ENCODE measurements around the gene GABRB2.
"Not testable (repeated sequence)": the region's sequence is repeated elsewhere in the genome, so short reads cannot be mapped to it uniquely, and the experiment has no call there.

GABRB2 gene

GRCh38 chr5:161546470-161547301 lies at the start of gene GABRB2:
Gene GABRB2, minus strand, starts transcription at chr5:161546725. Its CDS starts 82 bp downstream, at chr5:161546643.
- peak in 1 of 2 donors; percentile 51 for DNase-seq

GRCh38 chr5:161585798-161586197 lies 39.3 kb upstream of the GABRB2 start:
- DNase-seq: no peak

GRCh38 chr5:161580621-161581020 lies 34.1 kb upstream of the GABRB2 start:
- DNase-seq: no peak

- DNase-seq: no peak
These were observed 26.4 kb upstream of the GABRB2 start for GRCh38 chr5:161572914-161573313.

- no peak for DNase-seq
These were observed 19.6 kb upstream of the GABRB2 start for GRCh38 chr5:161566081-161566480.

GRCh38 chr5:161562446-161562845 lies 15.9 kb upstream of the GABRB2 start:
- no peak for DNase-seq

- DNase-seq: no peak
These were observed 2.6 kb upstream of the GABRB2 start for GRCh38 chr5:161549106-161549505.

- DNase-seq: no peak
These were observed 2.1 kb upstream of the GABRB2 start for GRCh38 chr5:161548487-161549094.

- no peak for DNase-seq
These were observed 1.4 kb upstream of the GABRB2 start for GRCh38 chr5:161547738-161548486.

GRCh38 chr5:161547406-161547737 lies 847 bp upstream of the GABRB2 start:
- no peak for DNase-seq

- no peak for DNase-seq
These were observed 443 bp downstream of the GABRB2 start for GRCh38 chr5:161546095-161546469.

- DNase-seq: no peak
These were observed 1.0 kb downstream of the GABRB2 start for GRCh38 chr5:161545344-161546094.

- peak; percentile 24 to 33 for DNase-seq
These were observed 2.2 kb downstream of the GABRB2 start for GRCh38 chr5:161544350-161544765.

- DNase-seq: no peak
These were observed 7.5 kb downstream of the GABRB2 start for GRCh38 chr5:161539016-161539415.

GRCh38 chr5:161535762-161536161 lies 10.8 kb downstream of the GABRB2 start:
- no peak for DNase-seq

GRCh38 chr5:161530700-161531099 lies 15.8 kb downstream of the GABRB2 start:
- DNase-seq: no peak

GRCh38 chr5:161513942-161514341 lies 32.6 kb downstream of the GABRB2 start:
- no peak for DNase-seq

- DNase-seq: no peak
These were observed 38.9 kb downstream of the GABRB2 start for GRCh38 chr5:161507591-161507990.

GRCh38 chr5:161505160-161505559 lies 41.4 kb downstream of the GABRB2 start:
- not testable (repeated sequence) for DNase-seq

GRCh38 chr5:161498531-161498930 lies 48.0 kb downstream of the GABRB2 start:
- no peak for DNase-seq

- DNase-seq: no peak
These were observed 62.8 kb downstream of the GABRB2 start for GRCh38 chr5:161483721-161484120.

GRCh38 chr5:161481922-161482321 lies 64.6 kb downstream of the GABRB2 start:
- DNase-seq: no peak

Data from stimulated activated CD4-positive, alpha-beta T cell treated with anti-CD3 and anti-CD28 coated beads, Interleukin-2, amount 100 ng/mL, for 24 hours (primary cell).